T47D (cell line): ENCODE data around the gene CSAD.

ENCODE experiments used
- DNase-seq, 2 experiments: peaks; one replicate each; pipeline versions ENCODE4 v3.0.0 to v3.0.0-alpha.2; 2011 to 2012; ENCODE audit warnings: low read depth in 1 of 2, low spot score in 1 of 2
- JUND ChIP-seq: IDR thresholded peaks from 2 replicates; pipeline ENCODE4 v1.6.1; 2012; ENCODE audit warnings: low read depth
- in situ Hi-C: cut with HindIII; loops from 2 replicates; pipeline ENCODE4 v1.10.0; 2016; ENCODE audit warnings: low sequenced_read_pairs, low pct_unique_long_range_greater_than_20kb

The CSAD gene

DNA sequence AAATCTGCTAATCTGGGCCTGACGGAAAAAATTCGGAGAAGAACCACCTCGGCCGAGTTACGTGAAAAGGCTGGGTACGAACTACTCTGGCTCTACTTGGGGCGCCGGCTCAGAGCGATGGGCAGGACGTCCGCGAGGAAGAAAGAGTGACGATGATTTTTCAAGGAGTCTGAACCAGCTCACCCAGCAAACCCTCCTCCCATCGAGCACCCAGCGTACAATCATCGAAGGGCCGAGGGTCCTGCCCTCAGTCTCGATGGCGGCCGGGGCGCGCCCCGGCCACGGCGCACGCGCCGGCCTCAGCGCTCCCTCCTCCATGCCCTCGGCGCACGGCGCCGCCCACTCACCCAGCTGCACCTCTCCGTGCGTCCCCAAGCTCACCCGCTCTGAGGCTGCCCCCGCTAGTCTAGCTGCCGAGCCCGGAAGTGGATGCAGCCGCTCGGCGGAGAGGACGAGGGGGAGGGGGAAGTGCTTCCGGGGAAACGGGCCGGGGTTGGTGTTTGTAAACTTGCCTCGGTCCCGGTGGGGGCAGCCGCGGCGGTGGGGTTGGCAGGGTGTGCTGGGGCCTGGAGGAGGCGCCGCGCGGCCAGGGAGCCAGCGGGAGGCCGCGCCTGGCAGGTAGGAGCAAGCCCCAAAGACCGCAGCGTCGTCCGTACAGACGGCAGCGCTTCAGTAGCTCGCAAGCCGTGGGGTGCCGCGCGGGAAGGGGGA lies at the start of gene CSAD, which contains the start of gene ZNF740:
TSS of gene CSAD (minus strand) at position 706 of the 711 bp plus-strand sequence. CDS start 7,455 bp downstream, outside the sequence.
TSS of gene ZNF740 (plus strand) at position 503 of the 711 bp plus-strand sequence. CDS start 1,262 bp downstream, outside the sequence.
- TF ChIP-seq JUND, result no peak
- peak; percentile 94 to 99 for DNase-seq
- in situ Hi-C loops, result no loop called here

DNA sequence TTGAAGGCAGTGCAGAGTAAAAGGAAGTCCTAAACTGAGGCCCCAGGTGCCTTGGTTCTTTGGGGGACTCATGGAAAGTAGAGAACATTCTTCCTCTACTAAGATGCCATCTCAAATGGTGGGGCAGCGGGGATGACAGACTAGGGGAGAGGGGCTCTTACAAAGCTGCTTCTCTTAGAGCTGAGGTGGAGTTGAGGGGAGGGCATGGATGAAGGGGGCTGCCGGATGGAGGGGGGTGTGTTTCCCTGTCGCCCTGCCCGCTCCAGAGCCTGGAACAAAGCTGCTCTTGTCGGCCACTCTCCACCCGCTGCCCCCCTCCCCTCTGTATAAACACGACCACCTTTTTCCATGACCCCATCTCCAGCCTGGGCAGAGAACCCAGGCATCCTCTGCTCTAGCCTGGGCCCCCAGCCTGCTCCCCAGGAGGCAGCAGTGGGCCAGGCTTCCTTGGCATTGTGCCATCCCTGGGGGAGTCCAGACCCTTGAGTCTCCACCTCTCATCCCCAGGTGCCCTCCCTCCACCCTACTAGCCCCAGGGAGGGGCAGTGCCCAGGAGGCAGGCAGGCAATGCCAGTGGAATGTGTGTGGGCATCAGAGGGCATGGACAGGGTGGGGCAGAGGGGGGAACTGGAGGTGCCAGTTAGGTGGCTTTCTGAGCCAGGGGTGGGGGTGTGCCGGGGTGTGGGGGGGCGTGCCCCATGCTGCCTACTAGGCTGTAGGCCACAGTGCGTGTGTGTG lies 49.6 kb upstream of the CSAD start:
- DNase-seq, result peak in 1 of 2 experiments; percentile 82
- TF ChIP-seq JUND, result no peak
- in situ Hi-C loops, result no loop called here

GRCh38 chr12:53229454-53229853 lies 48.7 kb upstream of the CSAD start:
- in situ Hi-C loops, result no loop called here
- no peak for DNase-seq
- no peak for TF ChIP-seq JUND

DNA sequence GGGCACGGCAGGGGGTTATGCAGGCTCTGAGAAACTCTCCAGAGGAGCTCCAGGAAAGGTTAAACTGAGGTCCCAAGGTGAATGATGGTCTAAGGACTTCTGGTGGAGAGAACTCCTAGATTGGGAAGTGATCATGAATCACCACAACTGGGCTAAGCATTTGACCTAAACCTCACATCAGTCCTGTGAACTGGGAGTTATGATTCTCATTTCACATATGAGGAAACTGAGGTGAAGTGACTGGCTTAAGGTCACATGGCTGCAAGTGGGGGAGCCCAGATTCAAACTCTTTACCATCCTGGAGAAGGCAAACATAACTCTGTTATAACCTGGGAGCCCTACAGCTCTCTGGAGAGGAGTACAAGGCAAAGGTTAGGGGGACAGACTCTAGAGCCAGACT lies 47.1 kb upstream of the CSAD start:
- no peak for TF ChIP-seq JUND
- DNase-seq, result no peak
- in situ Hi-C loops, result no loop called here

DNA sequence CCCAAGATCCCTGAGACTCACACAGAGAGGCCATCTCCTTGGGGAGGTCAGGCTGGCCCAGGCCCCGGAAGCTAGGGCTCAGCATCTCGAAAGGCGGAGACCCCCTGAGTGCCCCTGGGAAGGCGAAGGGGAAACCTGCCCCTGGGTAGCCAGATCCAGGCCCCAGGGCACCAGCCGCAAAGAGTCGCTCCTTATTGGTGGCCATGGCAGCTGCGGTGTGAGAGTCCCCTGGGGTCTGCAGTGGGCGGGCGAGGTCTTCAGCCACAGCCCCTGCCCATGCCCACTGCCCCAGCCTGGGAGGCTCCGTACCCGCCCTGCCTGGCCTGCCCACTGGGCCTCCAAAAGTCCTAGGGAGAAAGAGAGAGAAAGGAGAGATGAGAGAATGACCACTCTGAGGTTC lies 46.6 kb upstream of the CSAD start:
- DNase-seq, result no peak
- in situ Hi-C loops, result no loop called here
- TF ChIP-seq JUND, result no peak

DNA sequence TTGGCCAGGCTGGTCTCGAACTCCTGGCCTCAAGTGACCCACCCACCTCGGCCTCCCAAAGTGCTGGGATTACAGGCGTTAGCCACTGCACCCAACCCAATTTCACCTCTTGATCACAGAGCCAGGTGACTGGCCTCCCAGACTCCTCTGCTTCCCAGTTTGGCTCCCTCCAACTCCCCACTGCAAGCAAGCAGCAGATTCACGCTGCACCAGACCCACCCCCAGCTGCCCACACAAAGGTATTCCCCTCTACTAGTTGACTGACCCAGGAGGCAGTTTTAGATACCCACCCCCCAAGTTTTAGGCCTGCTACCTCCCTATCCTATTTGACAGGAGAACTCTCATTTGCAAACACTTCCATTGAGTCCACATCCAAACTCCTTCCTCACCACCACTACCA lies 46.1 kb upstream of the CSAD start:
- in situ Hi-C loops, result no loop called here
- no peak for DNase-seq
- no peak for TF ChIP-seq JUND

DNA sequence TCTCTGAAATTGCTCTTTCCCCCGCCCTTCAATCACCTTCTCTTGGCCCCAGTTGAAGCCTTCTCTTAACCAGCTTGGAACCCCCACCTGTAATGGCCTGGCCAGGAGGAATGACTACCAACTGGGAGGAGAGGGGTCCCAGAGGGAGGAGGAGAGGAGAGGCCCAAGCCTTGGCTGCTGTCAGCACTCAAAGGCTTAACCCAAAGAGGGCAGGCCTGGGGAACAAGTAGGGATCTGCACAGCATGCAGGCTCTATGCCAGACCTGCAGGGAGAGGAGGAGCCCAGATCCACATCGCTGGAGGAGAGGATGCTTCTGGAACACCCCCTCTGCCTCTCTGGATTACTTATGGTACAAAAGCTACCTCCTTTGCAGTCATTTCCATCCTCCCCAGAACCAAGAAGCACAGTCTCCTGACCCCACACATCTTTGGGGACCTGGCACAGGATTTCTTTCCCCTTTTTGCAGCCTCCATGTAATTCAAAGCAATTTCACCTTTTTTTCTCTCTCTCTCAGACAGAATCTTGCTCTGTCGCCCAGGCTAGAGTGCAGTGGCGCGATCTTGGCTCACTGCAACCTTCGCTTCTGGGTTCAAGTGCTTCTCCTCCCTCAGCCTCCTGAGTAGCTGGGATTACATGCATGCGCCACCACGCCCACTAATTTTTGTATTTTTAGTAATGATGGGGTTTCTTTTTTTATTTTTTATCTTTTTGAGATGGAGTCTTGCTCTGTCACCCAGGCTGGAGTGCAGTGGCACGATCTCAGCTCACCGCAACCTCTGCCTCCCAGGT lies 45.1 kb upstream of the CSAD start:
- peak in 1 of 2 experiments; percentile 69 for DNase-seq
- in situ Hi-C loops, result no loop called here
- no peak for TF ChIP-seq JUND

GRCh38 chr12:53224897-53225634 lies 44.3 kb upstream of the CSAD start:
- no peak for TF ChIP-seq JUND
- DNase-seq, result no peak
- in situ Hi-C loops, result no loop called here

DNA sequence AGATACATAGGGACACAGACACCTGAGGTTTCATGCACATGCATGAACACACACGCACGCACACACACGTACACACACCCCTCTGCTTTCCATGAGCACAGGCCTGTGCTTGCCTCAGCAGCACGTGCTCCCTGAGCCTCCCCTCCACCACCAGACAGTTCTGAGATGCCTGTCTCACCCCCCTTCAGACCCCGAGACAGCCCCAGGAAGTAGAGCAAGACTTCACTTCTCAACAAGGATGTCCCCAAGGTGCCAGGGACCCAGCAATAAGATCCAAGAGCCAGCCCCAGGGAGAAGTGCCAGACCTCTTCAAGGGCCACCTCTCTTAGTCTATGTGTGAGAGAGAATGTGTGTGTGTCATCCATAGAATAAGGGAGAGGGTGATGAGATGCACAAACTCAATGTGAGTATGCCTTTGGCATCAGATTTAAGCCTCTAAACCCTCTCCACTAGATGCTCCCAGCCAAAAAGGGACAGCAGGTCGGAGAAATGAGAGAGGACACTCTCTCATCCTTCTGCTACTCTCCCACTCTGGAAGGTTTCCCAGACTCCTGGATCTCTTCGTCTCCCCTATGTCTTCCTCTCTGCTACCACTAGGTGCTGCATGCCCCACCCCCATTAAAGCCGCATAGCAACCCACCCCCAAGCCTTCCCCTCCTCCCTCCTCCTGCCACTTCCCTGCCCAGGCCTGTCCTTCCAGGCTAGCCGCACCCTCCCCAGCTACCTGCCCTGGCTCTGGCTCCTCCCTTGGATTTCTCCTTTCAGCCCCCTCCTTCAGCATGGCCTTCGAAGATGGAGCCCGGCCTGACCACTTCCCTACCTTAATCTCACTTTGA lies 43.6 kb upstream of the CSAD start:
- no peak for TF ChIP-seq JUND
- in situ Hi-C loops, result no loop called here
- peak; percentile 61 to 85 for DNase-seq

DNA sequence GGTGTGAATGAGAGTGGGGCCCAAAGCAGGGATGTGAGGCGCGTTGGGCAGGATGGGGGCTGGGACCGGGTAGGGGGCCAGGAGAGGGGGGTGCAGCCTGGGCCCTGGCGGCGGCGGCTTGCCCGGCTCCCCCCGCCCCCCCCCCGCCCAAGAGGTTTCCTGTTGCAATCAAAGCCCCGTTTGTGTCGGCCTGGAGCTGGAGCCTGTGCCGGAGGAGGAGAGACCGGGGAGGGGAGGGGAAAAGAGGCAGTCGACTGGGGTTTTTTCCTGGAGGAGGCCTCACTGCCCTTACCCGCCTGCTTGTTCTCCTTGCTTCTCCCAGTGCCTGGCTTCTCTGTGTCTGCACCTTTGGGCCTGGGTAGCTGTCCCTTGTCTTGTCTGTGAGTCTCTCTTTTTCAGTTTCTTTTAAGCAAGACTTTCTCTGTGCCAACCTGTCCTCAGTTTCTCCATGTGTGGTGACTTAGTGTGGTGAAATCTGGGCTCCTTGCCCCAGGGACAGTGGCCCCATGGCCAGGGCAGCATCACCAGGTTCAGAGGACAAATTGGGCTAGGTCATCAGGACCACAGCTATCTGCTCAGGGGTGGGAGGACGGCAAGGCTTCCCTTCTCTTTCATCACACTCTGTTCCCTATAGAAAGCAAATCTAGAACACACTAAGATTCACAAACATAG lies 42.8 kb upstream of the CSAD start:
- in situ Hi-C loops, result no loop called here

DNA sequence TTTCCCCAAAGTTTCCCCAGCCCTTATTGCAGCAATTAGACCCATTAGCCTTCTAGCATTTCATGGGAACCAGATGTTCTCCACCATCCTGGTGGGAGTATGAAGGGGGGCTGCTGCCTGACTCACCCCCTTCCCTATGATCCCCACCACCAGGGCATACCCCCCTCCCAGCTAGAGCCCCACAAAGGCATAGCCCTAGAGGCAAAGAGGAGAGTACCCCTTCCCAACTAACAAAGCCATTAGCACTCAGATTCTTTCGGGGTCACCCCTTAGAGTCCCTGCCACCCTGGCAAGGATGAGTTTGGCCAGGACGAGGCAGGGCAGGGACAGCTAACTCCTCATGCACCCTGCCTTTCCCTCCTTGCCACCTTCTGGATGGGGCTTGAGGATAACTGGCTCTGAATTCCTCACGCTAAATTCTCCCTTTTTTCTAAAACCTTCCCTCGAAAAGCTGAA lies 42.1 kb upstream of the CSAD start:
- no peak for TF ChIP-seq JUND
- in situ Hi-C loops, result no loop called here

More for the DNA sequence above, 42.8 kb upstream of the CSAD start:
- no peak for DNase-seq
- TF ChIP-seq JUND, result no peak

More for the DNA sequence above, 42.1 kb upstream of the CSAD start:
- no peak for DNase-seq
